GM20000 (cell line): ENCODE results near the gene NMRAL1.
A peak's percentile ranks its signal among the peaks of the same experiment; 100 is the strongest.

Experiments used
- DNase-seq: peaks from one replicate; pipeline ENCODE4 v3.0.0; 2012; ENCODE audit warnings: low spot score
- TF ChIP-seq, protein P1 (sequence below): IDR thresholded peaks from 2 replicates; pipeline ENCODE4 v1.5.1; 2012; ENCODE audit warnings: mild to moderate bottlenecking, control low read depth; ENCODE audit errors: extremely low read depth, missing control alignments

NMRAL1 gene

DNA sequence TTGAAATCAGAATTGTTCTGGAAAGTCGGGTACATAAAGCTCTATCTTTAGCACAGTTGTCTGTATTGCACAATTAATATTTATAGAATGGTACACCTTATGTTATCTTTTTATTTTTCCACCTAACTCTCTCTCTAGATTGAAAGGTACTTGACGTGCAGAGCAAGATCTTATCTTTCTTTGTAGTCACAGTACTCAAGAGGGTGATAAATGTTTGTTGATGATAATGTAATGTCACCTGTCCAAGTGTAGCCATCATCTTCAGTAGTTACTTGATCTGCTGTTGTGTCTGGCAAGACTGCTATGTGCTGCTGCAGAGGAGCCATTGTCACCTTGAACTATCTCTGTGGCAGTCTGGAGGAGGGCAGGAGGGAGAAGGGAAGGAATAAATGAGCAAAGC lies 7.1 kb upstream of the NMRAL1 start:
- DNase-seq, result no peak
- TF ChIP-seq, protein P1, sequence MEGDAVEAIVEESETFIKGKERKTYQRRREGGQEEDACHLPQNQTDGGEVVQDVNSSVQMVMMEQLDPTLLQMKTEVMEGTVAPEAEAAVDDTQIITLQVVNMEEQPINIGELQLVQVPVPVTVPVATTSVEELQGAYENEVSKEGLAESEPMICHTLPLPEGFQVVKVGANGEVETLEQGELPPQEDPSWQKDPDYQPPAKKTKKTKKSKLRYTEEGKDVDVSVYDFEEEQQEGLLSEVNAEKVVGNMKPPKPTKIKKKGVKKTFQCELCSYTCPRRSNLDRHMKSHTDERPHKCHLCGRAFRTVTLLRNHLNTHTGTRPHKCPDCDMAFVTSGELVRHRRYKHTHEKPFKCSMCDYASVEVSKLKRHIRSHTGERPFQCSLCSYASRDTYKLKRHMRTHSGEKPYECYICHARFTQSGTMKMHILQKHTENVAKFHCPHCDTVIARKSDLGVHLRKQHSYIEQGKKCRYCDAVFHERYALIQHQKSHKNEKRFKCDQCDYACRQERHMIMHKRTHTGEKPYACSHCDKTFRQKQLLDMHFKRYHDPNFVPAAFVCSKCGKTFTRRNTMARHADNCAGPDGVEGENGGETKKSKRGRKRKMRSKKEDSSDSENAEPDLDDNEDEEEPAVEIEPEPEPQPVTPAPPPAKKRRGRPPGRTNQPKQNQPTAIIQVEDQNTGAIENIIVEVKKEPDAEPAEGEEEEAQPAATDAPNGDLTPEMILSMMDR, result no peak

DNA sequence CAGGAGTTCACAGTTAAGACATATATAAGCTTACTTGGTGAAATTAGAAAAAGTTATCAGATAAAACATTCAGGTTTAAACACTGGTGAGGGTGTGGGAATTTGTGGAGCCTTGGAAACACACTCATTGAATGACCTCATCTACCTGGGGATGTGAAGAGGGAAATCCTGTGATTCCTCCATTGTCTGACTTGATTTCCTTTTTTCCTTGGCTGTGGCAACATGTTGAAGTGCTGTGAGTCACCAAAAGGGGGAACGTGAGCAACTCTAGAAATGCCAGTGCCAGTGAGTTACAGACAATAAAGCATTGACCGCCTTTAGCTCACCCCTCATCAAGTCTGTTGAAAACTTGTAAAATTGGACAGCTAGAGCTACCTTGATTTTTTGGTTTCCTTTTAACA lies 3.5 kb upstream of the NMRAL1 start:
- DNase-seq, result no peak
- TF ChIP-seq, protein P1, result no peak

DNA sequence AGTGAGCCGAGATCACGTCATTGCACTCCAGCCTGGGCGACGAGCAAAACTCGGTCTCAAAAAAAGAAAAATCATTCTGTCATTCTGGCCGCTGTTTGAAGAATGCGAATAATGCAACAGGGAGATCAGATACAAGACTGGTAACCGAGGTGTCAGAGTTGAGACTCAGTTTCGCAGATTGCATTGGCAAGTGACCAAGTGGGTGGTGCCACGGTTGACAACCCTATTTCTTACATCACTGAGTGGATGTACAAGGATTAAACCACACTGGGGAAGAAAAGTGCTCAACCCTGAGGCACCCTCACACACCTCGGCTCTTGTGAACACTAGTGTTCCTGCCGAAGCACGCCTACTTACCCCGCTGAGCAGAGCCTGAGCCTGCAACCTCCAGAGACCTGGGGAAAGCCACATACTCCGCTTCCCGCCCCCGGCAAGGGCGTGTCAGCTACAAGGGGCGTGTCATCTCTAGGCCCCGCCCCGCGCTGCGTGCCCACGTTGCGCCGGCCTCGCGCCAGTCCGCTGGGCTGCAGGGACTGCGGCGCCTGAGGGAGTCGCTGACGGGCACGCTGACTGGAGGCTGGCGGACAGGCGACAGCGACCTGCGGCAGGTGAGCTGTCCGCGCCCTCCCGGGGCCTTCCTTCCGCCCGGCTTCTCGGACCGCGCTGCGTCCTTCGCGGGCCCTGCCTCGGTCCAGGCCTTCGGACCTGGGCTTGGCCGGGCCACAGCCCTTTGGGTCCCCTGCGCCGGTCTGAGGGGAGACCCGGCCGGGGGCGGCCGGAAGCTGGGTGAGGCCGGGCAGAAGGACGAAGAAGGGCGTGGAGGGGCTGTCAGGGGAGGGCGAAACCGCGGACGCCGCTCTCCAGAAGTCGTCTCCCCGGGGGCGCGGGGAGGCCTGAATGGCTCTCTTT lies 1.7 kb upstream of the NMRAL1 start, which contains the start of gene HMOX2:
Gene HMOX2 (plus strand): TSS at position 519 of the 909 bp plus-strand sequence. CDS start 29,127 bp downstream, outside the sequence.
- peak; percentile 98 for DNase-seq
- TF ChIP-seq, protein P1, result peak; percentile 38

DNA sequence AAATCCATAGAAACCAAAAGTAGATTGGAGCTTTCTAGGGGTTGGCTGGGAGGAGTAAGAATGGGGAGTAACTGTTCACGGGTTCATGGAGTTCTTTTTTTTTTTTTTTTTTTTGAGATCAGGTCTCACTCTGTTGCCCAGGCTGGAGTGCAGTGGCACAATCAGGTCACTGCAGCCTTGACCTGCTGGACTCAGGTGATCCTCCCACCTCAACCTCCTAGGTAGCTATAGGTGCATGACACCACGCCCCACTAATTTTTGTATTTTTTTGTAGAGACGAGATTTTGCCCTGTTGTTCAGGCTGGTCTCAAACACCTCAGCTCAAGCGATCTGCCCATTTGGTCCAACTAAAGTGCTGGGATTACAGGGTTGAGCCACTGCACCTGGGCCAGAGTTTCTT lies 1.5 kb downstream of the NMRAL1 start:
- TF ChIP-seq, protein P1, result no peak
- no peak for DNase-seq

DNA sequence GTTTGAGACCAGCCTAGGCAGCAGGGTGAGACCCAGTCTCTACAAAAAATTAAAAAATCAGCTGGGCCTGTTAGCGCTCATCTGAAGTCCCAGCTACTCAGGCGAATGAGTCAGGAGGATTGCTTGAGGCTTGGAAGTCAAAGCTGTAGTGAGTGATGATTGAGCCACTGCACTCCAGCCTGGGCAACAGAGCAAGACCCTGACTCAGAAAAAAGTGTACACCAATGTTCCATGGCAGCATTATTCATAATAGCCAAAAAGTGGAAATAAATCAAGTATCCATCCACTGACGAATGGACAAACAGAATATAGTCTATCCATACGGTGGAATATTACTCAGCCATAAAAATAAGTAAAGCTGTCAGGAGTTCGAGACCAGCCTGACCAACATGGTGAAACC lies 2.6 kb downstream of the NMRAL1 start:
- DNase-seq, result no peak
- TF ChIP-seq, protein P1, result no peak

DNA sequence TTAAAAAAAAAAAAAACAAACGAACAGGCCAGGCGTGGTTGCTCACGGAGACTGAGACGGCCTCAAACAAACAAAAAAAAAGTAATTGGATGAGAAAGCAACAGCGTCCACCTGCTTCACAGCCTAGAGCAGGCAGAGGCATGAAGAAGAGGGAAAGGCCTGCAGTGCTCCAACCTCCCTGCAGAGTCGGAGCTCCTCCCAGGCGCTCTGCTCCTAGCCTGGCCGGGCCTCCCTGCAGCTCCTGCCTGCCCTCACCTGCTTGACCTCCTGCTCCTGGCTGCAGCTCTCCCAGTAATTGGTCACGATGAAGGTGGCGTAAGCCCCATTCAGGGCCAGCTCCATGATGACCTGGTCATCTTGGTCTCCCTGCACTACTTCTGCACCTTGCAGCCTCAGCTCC lies 5.5 kb downstream of the NMRAL1 start:
- DNase-seq, result no peak

DNA sequence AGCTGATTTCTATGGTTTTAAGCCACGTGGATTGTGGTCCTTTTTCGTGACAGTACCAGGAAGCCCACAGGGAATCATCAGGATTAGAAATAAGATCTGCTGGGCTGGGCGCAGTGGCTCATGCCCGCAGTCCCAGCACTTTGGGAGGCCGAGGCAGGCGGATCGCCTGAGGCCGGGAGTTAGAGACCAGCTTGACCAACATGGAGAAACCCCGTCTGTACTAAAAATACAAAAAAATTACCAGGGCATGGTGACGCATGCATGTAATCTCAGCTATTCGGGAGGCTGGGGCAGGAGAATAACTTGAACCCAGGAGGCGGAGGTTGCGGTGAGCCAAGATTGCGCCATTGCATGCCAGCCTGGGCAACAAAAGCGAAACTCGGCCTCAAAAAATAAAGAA lies 6.5 kb downstream of the NMRAL1 start:
- TF ChIP-seq, protein P1, result no peak

More for the DNA sequence above, 5.5 kb downstream of the NMRAL1 start:
- TF ChIP-seq, protein P1, result no peak

More for the DNA sequence above, 6.5 kb downstream of the NMRAL1 start:
- DNase-seq, result no peak
